ENCODE results near the gene SLC23A2. TPM values are rescaled to one million over a fixed set of nuclear protein-coding genes. Genes with fewer than 3 reads are reported as not detected.

Gene SLC23A2
- total RNA-seq, 6 experiments from 2014 or later: 23.4 to 41.1 (median 30.5) TPM

- intact Hi-C loops (cut with DNase I): no loop called here
- Histone ChIP-seq H3K27ac (no peak overlapping the region), H3K4me1 (no peaks in the 10 kb centered on the region), H3K9me3 (no peaks in the 10 kb centered on the region), H3K4me3 (no peak overlapping the region), H3K36me3 (no peaks in the 10 kb centered on the region), H3K27me3 (no peaks in the 10 kb centered on the region)
- ATAC-seq (peak in 2 of 4 donors; percentile 20 to 36), DNase-seq (no peak)
- TF ChIP-seq POLR2A (IDR thresholded peaks at IDR 0.05): no peak
- no peak for TF ChIP-seq CTCF (IDR thresholded peaks at IDR 0.05)
- WGBS (ENCODE audit: insufficient coverage, low coverage, low lambda C conversion rate, missing lambda C conversion rate): 70% methylated on average over 9 of the region's 18 CpGs
Observed at GRCh38 chr20:4805663-4806449, 195.5 kb downstream of the SLC23A2 start.

GRCh38 chr20:4802527-4802926 lies 198.8 kb downstream of the SLC23A2 start:
- peak in 2 of 4 donors; percentile 30 to 51 for ATAC-seq
- 56% methylated on average over 3 of the region's 3 CpGs for WGBS (ENCODE audit: insufficient coverage, low coverage, low lambda C conversion rate, missing lambda C conversion rate)
- H3K36me3 ChIP-seq: no peaks in the 10 kb centered on the region
- intact Hi-C loops (cut with DNase I): no loop called here
- no peak for TF ChIP-seq CTCF (IDR thresholded peaks at IDR 0.05)
- no peak for TF ChIP-seq POLR2A (IDR thresholded peaks at IDR 0.05)
- no peak for DNase-seq
- H3K27me3 ChIP-seq: no peaks in the 10 kb centered on the region
- H3K27ac ChIP-seq: no peak overlapping the region
- H3K9me3 ChIP-seq: no peaks in the 10 kb centered on the region
- no peak overlapping the region for H3K4me3 ChIP-seq
- no peaks in the 10 kb centered on the region for H3K4me1 ChIP-seq

Small RNA genes lying within 50 kb of the gene (small RNA-seq; reads per million reads assigned to genes)
- 0 reads per million in 2 experiments for gene AL121890.1
- gene RF00322: 0 reads per million in 2 experiments

Other genes with a start within 250 kb of the SLC23A2 start
- gene RASSF2, start 177.9 kb downstream of the SLC23A2 start, total RNA-seq: 1 to 10 TPM; 2.0 to 4.8 (median 4.2) TPM
- 10 to 100 TPM; 60.5 to 88.1 (median 71.5) TPM for gene TMEM230, start 111.6 kb upstream of the SLC23A2 start, total RNA-seq
- gene PCNA, start 118.4 kb upstream of the SLC23A2 start, total RNA-seq: 10 to 100 TPM; 14.8 to 56.1 (median 16.1) TPM
- gene CDS2, start 125.5 kb upstream of the SLC23A2 start, total RNA-seq: 10 to 100 TPM; 13.7 to 42.3 (median 31.6) TPM